ENCODE measurements around the gene GRHL1. TPM values are rescaled to one million over a fixed set of nuclear protein-coding genes. Genes with fewer than 3 reads are reported as not detected.

The GRHL1 gene
- polyA plus RNA-seq, 1 donor (not counting 4 experiments of a cell fraction or from before 2014, with no cell fraction given) = 7.8 TPM

DNA sequence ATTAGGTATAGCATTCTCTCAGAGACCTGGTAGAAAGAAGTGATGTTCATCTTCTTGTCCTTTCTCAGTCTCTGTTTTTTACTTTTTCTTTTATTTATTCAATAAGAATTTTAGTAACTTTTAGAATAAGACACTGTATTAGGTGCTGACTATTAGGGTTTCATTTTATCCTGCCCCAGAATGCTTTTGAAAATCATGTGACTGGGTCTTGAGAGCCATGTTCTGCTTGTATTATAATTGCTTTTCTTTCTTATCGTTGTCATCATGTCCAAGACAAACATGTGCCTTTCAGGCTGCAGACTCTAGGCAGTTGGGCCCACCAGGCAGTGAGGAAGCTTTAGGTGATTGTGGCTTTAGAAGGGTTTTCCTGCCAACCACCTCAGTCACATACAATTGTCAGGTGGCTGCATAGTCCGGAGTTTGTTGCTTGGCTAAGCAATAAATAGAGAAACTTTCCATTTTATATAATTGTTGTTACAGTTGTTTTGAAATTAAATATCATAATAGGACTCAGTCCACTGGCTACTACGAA, 15.1 kb downstream of the GRHL1 start:
- Histone ChIP-seq H3K9me3 (ENCODE audit: control insufficient read depth, low read depth, low read length) (no peaks in the 10 kb centered on the region), H3K4me2 (ENCODE audit: control insufficient read depth, extremely low read depth, insufficient read depth, low read depth, low read length) (no peak overlapping the region), H3K79me2 (ENCODE audit: control insufficient read depth, insufficient read depth, low read length) (no peaks in the 10 kb centered on the region), H4K20me1 (ENCODE audit: control insufficient read depth, extremely low read depth, insufficient read depth, low read length) (no peaks in the 10 kb centered on the region), H3K4me1 (ENCODE audit: control insufficient read depth, extremely low read depth, insufficient read depth, low read length) (peaks cover 8% of the 10 kb centered on the region), H3K36me3 (ENCODE audit: control insufficient read depth in 2 of 2, extremely low read depth in 1 of 2, insufficient read depth in 2 of 2, low read length in 2 of 2) (peaks cover 0 to 1% of the 10 kb centered on the region in 2 experiments), H3K9ac (ENCODE audit: control insufficient read depth, extremely low read depth, insufficient read depth, low read length) (no peak overlapping the region), H3K27me3 (ENCODE audit: control insufficient read depth, extremely low read depth, insufficient read depth, low read length) (no peaks in the 10 kb centered on the region), H3K9me1 (ENCODE audit: control insufficient read depth, extremely low read depth, insufficient read depth, low read length) (no peaks in the 10 kb centered on the region), H3K4me3 (ENCODE audit: control insufficient read depth in 2 of 3, extremely low read depth in 1 of 3, insufficient read depth in 2 of 3, low read depth in 1 of 3, low read length in 3 of 3) (no peak overlapping the region), H2AFZ (ENCODE audit: control insufficient read depth, low read length) (no peak overlapping the region), H3K27ac (ENCODE audit: control insufficient read depth, insufficient read depth, low read length) (no peak overlapping the region)
- FAIRE-seq = no peak
- no peak for TF ChIP-seq EZH2 (IDR thresholded peaks at IDR 0.05; ENCODE audit: low read length)
- TF ChIP-seq, protein P1, sequence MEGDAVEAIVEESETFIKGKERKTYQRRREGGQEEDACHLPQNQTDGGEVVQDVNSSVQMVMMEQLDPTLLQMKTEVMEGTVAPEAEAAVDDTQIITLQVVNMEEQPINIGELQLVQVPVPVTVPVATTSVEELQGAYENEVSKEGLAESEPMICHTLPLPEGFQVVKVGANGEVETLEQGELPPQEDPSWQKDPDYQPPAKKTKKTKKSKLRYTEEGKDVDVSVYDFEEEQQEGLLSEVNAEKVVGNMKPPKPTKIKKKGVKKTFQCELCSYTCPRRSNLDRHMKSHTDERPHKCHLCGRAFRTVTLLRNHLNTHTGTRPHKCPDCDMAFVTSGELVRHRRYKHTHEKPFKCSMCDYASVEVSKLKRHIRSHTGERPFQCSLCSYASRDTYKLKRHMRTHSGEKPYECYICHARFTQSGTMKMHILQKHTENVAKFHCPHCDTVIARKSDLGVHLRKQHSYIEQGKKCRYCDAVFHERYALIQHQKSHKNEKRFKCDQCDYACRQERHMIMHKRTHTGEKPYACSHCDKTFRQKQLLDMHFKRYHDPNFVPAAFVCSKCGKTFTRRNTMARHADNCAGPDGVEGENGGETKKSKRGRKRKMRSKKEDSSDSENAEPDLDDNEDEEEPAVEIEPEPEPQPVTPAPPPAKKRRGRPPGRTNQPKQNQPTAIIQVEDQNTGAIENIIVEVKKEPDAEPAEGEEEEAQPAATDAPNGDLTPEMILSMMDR (optimal IDR thresholded peaks at IDR 0.05 in 1 of 3, IDR thresholded peaks at IDR 0.05 in 1 of 3, conservative IDR thresholded peaks at IDR 0.05 in 1 of 3; ENCODE audit: extremely low read depth in 1 of 3, insufficient read depth in 2 of 3, low read length in 3 of 3) = no peak
- no peak for DNase-seq (ENCODE audit: low read depth, low spot score)
- dilution Hi-C loops (cut with MboI; ENCODE audit: extremely low pct_ligation_motif_present, low sequenced_read_pairs) = no loop called here

DNA sequence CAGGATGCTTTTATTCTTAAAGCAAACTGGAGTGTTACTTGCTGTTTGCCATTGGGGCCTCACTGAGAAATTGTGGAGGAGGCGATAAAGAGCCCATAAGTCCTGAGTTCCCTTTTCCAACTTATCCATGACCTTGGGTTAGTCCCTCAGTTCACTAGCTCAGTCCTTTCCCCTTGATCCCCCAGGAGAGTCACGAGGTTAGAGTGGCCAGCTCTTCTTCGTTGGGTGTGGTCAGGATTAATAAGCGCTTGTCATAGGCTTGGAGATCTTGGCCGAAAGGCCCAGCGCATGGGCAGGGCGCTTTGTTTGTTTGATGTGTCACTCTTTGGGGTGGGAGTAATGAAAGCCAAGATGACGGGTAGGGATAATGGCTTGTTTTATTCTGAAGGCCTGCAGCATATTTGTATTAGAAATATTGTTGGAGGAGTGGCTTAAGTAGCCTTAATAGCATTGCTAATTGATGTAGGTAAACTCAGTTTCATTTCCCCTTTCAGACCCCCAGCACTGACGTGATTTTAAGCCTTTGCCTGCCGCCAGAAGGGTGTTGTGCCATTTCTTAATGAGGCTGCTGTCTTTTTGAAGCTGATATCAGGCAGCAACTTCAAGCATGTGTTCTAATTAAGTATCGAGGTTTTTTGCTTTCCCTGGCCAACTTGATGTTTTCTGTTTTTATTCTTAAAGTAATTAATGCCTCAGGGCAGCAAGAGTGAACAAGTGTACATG, 15.7 kb downstream of the GRHL1 start:
- Histone ChIP-seq H2AFZ (ENCODE audit: control insufficient read depth, low read length) (no peak overlapping the region), H3K79me2 (ENCODE audit: control insufficient read depth, insufficient read depth, low read length) (no peaks in the 10 kb centered on the region), H3K4me2 (ENCODE audit: control insufficient read depth, extremely low read depth, insufficient read depth, low read depth, low read length) (no peak overlapping the region), H4K20me1 (ENCODE audit: control insufficient read depth, extremely low read depth, insufficient read depth, low read length) (no peaks in the 10 kb centered on the region), H3K4me1 (ENCODE audit: control insufficient read depth, extremely low read depth, insufficient read depth, low read length) (peaks cover 8% of the 10 kb centered on the region), H3K9ac (ENCODE audit: control insufficient read depth, extremely low read depth, insufficient read depth, low read length) (no peak overlapping the region), H3K9me1 (ENCODE audit: control insufficient read depth, extremely low read depth, insufficient read depth, low read length) (no peaks in the 10 kb centered on the region), H3K9me3 (ENCODE audit: control insufficient read depth, low read depth, low read length) (no peaks in the 10 kb centered on the region), H3K27me3 (ENCODE audit: control insufficient read depth, extremely low read depth, insufficient read depth, low read length) (no peaks in the 10 kb centered on the region), H3K36me3 (ENCODE audit: control insufficient read depth in 2 of 2, extremely low read depth in 1 of 2, insufficient read depth in 2 of 2, low read length in 2 of 2) (peaks cover 0 to 1% of the 10 kb centered on the region in 2 experiments), H3K4me3 (ENCODE audit: control insufficient read depth in 2 of 3, extremely low read depth in 1 of 3, insufficient read depth in 2 of 3, low read depth in 1 of 3, low read length in 3 of 3) (no peak overlapping the region), H3K27ac (ENCODE audit: control insufficient read depth, insufficient read depth, low read length) (no peak overlapping the region)
- FAIRE-seq (no peak), DNase-seq (ENCODE audit: low read depth, low spot score) (no peak)
- dilution Hi-C loops (cut with MboI; ENCODE audit: extremely low pct_ligation_motif_present, low sequenced_read_pairs) = no loop called here
- TF ChIP-seq, protein P1 (optimal IDR thresholded peaks at IDR 0.05 in 1 of 3, IDR thresholded peaks at IDR 0.05 in 1 of 3, conservative IDR thresholded peaks at IDR 0.05 in 1 of 3; ENCODE audit: extremely low read depth in 1 of 3, insufficient read depth in 2 of 3, low read length in 3 of 3) = no peak
- no peak for TF ChIP-seq EZH2 (IDR thresholded peaks at IDR 0.05; ENCODE audit: low read length)
